HG02763 (cell line): Measurements from ENCODE around the gene NHSL2.

Source experiments
- ATAC-seq: cut with Tn5 transposase; IDR thresholded peaks from one replicate; pipeline ENCODE4 v1.9.1; 2021; ENCODE audit warnings: mild to moderate bottlenecking, moderate library complexity; ENCODE audit not compliant: unreplicated experiment

NHSL2 gene

DNA sequence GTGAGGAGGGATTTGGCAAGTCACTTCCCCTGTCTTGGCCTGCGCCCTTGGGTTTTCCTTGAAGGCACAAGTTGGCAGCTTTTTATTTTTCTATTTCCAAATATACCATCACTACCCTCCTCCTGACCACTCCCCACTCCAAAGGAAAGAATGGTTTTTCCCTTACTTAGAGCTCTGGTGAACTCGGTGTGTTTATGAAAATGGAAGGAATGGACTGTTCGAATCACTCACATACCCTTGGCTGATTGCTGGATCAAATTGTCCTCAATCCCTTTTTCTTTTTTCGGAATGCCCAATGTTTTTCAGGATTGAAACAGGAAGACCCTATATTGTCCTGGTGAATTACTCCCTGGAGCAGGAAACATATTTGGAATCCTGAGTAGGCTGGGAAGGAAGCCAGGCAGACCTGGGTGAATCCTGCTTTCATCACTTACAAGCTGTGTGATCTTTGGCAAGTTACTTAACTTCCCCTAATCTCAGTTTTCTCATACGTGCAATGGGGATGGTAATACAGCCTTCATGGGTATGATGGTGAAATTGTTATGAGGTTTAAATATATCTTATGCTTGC, 150.4 kb downstream of the NHSL2 start:
- ATAC-seq = no peak

GRCh38 chrX:72062916-72063315, 152.3 kb downstream of the NHSL2 start:
- ATAC-seq = no peak

GRCh38 chrX:72069350-72070160, 158.9 kb downstream of the NHSL2 start:
- no peak for ATAC-seq

- ATAC-seq = no peak
These were observed 160.6 kb downstream of the NHSL2 start for GRCh38 chrX:72071213-72071612.

GRCh38 chrX:72073633-72074032, 163.0 kb downstream of the NHSL2 start:
- no peak for ATAC-seq

- ATAC-seq = no peak
These were observed 167.8 kb downstream of the NHSL2 start for GRCh38 chrX:72078411-72078810.

DNA sequence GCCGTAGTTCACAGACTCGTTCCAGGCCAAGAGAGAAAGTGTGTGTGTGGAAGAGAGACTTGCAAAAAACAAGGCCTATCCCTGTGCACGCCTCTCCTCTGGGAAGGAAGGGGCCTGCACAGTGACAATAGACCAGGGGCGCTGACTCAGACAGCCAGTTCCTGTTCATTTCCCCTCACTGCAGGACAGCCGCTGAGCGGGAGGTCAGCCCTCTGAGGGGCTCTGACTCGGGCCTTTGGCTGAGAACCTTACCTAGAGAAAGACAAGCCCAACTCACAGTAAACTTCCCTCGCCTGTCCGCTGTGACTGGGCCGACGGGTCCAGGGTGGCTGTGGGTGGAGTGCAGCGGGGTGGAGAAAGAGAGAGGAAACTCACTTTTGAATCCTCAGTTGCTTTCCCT, 169.0 kb downstream of the NHSL2 start:
- no peak for ATAC-seq

GRCh38 chrX:72080150-72080549, 169.5 kb downstream of the NHSL2 start:
- no peak for ATAC-seq

DNA sequence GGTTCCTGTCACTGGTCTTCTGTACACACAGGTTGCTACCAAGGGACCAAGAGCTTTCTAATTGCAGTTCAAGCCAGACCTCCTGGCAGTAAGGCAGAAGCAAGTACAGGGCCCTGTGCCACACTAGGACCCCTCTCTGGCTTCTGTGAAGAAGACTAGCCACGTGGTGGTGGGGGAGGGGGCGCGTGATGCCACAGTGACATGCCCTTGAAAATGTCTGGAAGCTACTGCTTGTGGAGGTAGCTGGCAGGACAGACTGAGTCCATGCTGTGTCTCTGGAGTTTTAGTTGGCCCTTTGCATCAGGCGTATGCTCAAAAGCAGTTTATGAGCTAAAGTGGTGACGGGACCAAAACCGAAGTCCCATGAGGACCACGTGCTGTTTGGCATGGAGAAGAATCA, 170.2 kb downstream of the NHSL2 start:
- no peak for ATAC-seq

DNA sequence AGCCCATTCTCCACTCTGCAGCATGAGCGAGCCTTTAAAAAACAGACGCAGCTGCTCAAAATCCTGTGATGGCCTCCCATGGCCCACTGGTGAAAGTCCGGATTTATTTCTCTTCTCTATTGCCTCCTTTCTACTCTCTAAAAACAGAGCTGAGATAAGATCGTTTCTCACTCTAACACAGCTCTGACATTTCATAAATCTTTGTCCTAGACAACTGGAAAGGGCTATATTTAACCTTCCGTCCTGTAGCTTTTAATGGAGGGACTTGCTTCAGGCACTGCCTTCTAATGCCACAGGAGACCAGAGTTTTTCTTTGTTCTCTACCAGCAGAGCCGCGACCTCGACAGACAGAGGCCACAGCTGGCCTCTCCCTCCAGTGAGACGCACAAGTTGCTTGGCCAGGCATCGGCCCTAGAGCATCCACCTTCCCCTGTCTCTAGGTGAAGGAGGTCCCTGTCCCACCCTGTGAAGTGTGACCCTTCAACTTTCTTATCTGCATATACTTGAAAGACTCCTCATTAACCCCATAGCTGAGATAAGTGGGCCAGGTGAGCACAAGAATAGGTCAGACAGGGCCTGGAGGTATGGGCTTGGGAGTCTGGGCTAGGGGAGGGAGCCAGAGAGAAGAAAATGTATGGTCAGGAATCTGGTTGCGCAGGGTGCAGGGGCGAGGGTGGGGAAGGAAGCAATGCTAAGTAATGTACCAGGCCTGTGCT, 171.1 kb downstream of the NHSL2 start:
- ATAC-seq = no peak

DNA sequence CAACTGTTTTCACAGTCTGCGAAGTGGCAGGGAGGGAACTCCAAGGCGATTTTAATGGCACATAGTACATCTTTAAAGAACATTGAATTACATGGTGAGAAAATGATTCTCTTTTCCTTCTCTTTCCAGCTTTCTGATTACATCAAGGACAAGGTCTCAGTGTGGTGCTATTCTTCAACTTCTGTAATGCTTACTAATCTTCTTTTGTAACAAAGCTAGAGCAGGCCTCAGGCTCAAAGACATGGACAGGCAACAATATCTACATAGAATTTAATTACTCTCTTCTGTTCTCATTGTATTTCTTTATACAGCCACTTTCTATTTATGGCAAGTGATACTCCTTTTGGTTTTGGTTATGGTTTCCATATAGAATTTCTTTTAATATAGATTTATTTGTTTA, 172.6 kb downstream of the NHSL2 start:
- ATAC-seq = no peak

DNA sequence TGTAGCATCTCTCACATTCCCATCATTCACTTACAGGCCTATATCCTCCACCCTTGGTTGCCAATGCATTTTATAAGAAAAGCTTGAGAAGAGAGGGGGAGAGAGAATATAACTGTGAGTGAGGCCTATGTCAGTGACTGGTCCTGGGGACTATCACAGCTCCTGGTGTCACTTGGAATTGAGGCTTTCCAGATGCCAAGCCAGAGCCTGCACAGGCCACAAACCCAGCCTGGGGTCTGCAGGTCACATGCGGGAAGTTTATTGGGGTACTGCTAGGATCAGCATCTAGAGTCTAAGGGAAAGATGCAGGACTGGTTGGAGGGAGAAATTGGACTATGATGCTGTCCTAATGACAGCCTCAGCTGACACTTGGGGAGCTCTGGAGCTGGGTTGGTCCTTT, 173.5 kb downstream of the NHSL2 start:
- no peak for ATAC-seq

- ATAC-seq = no peak
These were observed 176.3 kb downstream of the NHSL2 start for GRCh38 chrX:72086995-72087394.

GRCh38 chrX:72088761-72089160, 178.1 kb downstream of the NHSL2 start:
- ATAC-seq = no peak

DNA sequence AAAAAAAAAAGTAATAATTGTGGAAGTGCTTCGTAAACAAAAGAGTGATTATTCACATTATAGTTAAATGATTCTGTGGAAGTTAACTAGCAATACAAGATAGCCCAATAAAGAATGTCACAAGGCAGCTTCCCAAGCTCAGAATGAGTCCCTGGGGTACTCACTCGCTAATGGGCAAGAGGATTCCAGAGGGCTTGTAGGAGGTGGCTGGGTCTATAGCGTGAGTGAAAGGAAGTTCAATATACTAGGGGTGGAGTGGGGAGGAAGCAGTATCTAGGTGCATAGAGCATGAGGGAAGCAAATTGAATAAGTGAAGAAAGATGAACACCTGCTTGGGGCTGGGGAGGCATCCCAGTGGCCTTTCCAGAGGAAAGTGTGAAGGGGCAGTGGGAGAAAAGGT, 178.6 kb downstream of the NHSL2 start:
- no peak for ATAC-seq

GRCh38 chrX:72094894-72095293, 184.2 kb downstream of the NHSL2 start:
- peak; percentile 71 for ATAC-seq

DNA sequence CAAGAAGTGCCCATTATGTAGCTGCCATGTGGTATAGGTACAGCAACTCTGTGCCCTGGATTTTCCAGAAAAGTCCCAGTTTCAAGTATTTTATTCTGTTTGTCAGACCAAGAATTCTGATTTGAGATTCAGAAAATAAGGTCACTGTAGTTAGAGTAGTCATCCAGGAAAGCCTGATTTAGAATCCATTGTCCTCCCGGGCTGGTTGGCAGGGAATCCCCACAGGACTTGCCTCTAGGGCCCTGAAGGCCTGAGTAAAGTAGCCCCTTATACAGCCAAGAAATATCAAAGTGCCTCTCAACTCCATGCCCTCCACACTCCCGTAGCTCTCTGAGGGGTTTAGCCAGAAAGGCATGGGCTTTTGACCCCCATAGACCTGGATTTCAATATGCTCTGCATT, 184.7 kb downstream of the NHSL2 start:
- no peak for ATAC-seq

DNA sequence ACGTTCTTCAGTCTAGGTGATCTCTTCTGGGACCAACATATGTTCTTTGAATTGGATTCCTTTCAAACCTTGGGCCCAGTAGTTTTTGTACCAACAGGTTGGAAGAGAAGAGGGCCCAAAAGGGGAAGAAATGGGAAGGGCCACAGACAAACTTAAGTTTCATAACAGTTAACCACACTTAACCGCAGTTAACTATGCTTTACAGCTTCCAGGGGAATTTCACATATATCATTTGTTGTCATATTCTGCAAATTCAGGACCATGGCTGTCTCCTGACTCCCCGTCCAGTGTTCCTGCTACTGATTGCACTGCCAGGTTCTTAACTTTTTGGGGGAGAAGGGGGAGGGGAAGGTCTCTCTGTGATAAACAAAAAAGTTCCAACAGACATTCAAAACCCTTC, 186.5 kb downstream of the NHSL2 start:
- no peak for ATAC-seq

DNA sequence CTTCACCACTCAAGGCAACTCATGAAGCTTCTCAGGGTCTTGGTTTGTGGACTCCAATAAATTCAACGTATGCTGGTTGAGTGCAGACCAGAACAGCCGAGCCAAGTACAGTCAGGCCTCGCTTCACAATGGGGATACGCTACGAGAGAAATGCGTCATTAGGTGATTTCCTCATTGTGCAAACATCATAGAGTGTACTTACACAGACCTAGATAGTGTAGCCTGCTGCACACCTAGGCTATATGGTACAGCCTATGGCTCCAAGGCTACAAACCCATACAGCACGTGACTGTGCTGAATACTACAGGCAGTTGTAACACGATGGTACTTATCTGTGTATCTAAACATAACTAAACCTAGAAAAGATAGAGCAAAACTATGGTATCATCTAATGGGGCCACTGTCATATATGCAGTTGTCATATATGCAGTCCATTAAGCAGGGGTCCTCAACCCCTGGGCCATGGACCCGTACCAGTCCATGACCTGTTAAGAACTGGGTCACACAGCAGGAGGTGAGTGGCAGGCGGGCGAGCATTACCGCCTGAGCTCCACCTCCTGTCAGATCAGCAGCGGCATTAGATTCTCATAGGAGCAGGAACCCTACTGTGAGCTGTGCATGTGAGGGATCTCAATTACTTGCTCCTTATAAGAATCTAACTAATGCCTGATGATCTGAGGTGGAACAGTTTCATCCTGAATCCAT, 189.6 kb downstream of the NHSL2 start:
- ATAC-seq = no peak

GRCh38 chrX:72100824-72101351, 190.2 kb downstream of the NHSL2 start:
- peak; percentile 71 for ATAC-seq

GRCh38 chrX:72101597-72102037, 191.0 kb downstream of the NHSL2 start:
- no peak for ATAC-seq
